Gastrocnemius medialis (tissue), 4 donors: ENCODE results near the gene DDX10.

Source experiments
- POLR2A ChIP-seq, 2 donors: fragments of 450-650 bp; IDR thresholded peaks; one replicate each; pipeline ENCODE4 v1.6.1; 2017; ENCODE audit warnings: antibody characterized with exemption in 2 of 2, mild to moderate bottlenecking in 2 of 2, moderate library complexity in 2 of 2
- TF ChIP-seq, protein P1 (sequence below), 5 experiments: fragments of 450-650 bp in 3 of 5; fragments of 200-600 bp in 2 of 5; sonication (generic) in 2 of 5; IDR thresholded peaks in 4 of 5; conservative IDR thresholded peaks in 1 of 5; 1 replicate in 4 of 5; 2 replicates in 1 of 5; pipeline ENCODE4 v1.5.1; 2016 to 2019; ENCODE audit warnings: antibody characterized with exemption in 5 of 5, mild to moderate bottlenecking in 3 of 5, moderate library complexity in 3 of 5

DNA sequence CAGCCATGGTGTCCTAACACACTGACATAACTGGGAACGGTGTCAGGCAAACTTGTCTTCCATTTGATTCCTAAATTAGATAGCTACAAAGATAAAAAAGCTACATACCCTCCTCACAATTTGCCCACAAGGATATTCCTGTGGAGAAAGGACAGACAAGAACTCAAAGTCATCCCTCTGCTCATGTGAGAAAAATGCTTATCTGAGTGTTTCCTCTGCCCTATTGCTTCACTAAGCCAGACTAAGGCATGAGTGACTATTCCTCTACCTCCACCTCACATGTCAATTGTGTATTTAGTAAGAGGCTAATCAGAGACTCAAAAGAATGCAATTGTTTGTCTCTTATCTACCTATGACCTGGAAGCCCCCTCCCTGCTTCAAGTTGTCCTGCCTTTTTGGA, 247.7 kb downstream of the DDX10 start:
- TF ChIP-seq, protein P1, sequence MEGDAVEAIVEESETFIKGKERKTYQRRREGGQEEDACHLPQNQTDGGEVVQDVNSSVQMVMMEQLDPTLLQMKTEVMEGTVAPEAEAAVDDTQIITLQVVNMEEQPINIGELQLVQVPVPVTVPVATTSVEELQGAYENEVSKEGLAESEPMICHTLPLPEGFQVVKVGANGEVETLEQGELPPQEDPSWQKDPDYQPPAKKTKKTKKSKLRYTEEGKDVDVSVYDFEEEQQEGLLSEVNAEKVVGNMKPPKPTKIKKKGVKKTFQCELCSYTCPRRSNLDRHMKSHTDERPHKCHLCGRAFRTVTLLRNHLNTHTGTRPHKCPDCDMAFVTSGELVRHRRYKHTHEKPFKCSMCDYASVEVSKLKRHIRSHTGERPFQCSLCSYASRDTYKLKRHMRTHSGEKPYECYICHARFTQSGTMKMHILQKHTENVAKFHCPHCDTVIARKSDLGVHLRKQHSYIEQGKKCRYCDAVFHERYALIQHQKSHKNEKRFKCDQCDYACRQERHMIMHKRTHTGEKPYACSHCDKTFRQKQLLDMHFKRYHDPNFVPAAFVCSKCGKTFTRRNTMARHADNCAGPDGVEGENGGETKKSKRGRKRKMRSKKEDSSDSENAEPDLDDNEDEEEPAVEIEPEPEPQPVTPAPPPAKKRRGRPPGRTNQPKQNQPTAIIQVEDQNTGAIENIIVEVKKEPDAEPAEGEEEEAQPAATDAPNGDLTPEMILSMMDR (IDR thresholded peaks at IDR 0.05 in 4 of 5, conservative IDR thresholded peaks at IDR 0.05 in 1 of 5) = no peak
- TF ChIP-seq POLR2A (IDR thresholded peaks at IDR 0.05) = no peak
